Ishikawa (cell line): ENCODE data around the gene GRIA3.

ENCODE experiments used
- CEBPB ChIP-seq: IDR thresholded peaks from 2 replicates; pipeline ENCODE4 v1.6.1; 2012
- CREB1 ChIP-seq: IDR thresholded peaks from 2 replicates; pipeline ENCODE4 v1.6.1; 2012; ENCODE audit warnings: low read depth
- EGR1 ChIP-seq: IDR thresholded peaks from 2 replicates; pipeline ENCODE4 v1.6.1; 2012
- EP300 ChIP-seq: IDR thresholded peaks from 2 replicates; pipeline ENCODE4 v1.6.1; 2012; ENCODE audit warnings: borderline replicate concordance
- FOXM1 ChIP-seq: IDR thresholded peaks from 2 replicates; pipeline ENCODE4 v1.6.1; 2012; ENCODE audit warnings: low read depth, borderline replicate concordance
- MAX ChIP-seq: IDR thresholded peaks from 2 replicates; pipeline ENCODE4 v1.6.1; 2012
- NFIC ChIP-seq: IDR thresholded peaks from 2 replicates; pipeline ENCODE4 v1.6.1; 2012
- RAD21 ChIP-seq: IDR thresholded peaks from 2 replicates; pipeline ENCODE4 v1.6.1; 2012; ENCODE audit warnings: low read depth
- REST ChIP-seq: IDR thresholded peaks from 2 replicates; pipeline ENCODE4 v1.6.1; 2012; ENCODE audit warnings: low read depth, mild to moderate bottlenecking
- TAF1 ChIP-seq: IDR thresholded peaks from 2 replicates; pipeline ENCODE4 v1.6.1; 2012; ENCODE audit warnings: low read depth, mild to moderate bottlenecking
- TCF12 ChIP-seq: IDR thresholded peaks from 2 replicates; pipeline ENCODE4 v1.6.1; 2012; ENCODE audit warnings: low read depth
- TEAD4 ChIP-seq: IDR thresholded peaks from 2 replicates; pipeline ENCODE4 v1.6.1; 2012
- USF1 ChIP-seq: IDR thresholded peaks from 2 replicates; pipeline ENCODE4 v1.6.1; 2012
- YY1 ChIP-seq: IDR thresholded peaks from 2 replicates; pipeline ENCODE4 v1.6.1; 2012; ENCODE audit warnings: low read depth
- ZBTB7A ChIP-seq: IDR thresholded peaks from 2 replicates; pipeline ENCODE4 v1.6.1; 2012; ENCODE audit warnings: low read depth

GRIA3 gene

GRCh38 chrX:123449335-123449734 lies 265.3 kb downstream of the GRIA3 start:
- TF ChIP-seq REST (no peak), YY1 (no peak), EP300 (no peak), CREB1 (no peak), RAD21 (no peak), TCF12 (no peak), CEBPB (no peak)

- TF ChIP-seq RAD21 (peak; percentile 61), TCF12 (no peak)
These were observed 266.1 kb downstream of the GRIA3 start for GRCh38 chrX:123450222-123450621.

- TF ChIP-seq ZBTB7A = no peak
These were observed 270.8 kb downstream of the GRIA3 start for GRCh38 chrX:123454712-123455431.

- no peak for TF ChIP-seq YY1
- no peak for TF ChIP-seq FOXM1
- TF ChIP-seq CREB1 = no peak
- TF ChIP-seq TAF1 = no peak
- TF ChIP-seq TCF12 = no peak
- no peak for TF ChIP-seq CEBPB
These were observed 271.6 kb downstream of the GRIA3 start for GRCh38 chrX:123455693-123456092.

- TF ChIP-seq EGR1 (no peak), TCF12 (no peak), NFIC (no peak), FOXM1 (no peak), TAF1 (no peak)
These were observed 280.6 kb downstream of the GRIA3 start for GRCh38 chrX:123464709-123465108.

GRCh38 chrX:123468481-123468880 lies 284.4 kb downstream of the GRIA3 start:
- no peak for TF ChIP-seq NFIC
- TF ChIP-seq CEBPB = no peak
- TF ChIP-seq EGR1 = no peak
- TF ChIP-seq FOXM1 = no peak
- no peak for TF ChIP-seq EP300
- no peak for TF ChIP-seq REST
- TF ChIP-seq RAD21 = no peak
- no peak for TF ChIP-seq TCF12
- no peak for TF ChIP-seq TAF1
- no peak for TF ChIP-seq TEAD4
- no peak for TF ChIP-seq YY1
- no peak for TF ChIP-seq USF1
- TF ChIP-seq MAX = no peak
- no peak for TF ChIP-seq ZBTB7A
- TF ChIP-seq CREB1 = no peak

GRCh38 chrX:123475068-123475724 lies 291.1 kb downstream of the GRIA3 start:
- TF ChIP-seq RAD21 = no peak
- TF ChIP-seq TCF12 = no peak
- TF ChIP-seq FOXM1 = no peak
- no peak for TF ChIP-seq EGR1
- TF ChIP-seq YY1 = no peak
- no peak for TF ChIP-seq USF1
- TF ChIP-seq MAX = no peak
- no peak for TF ChIP-seq TEAD4
- TF ChIP-seq CEBPB = no peak
- no peak for TF ChIP-seq NFIC
- no peak for TF ChIP-seq ZBTB7A
- no peak for TF ChIP-seq TAF1
- no peak for TF ChIP-seq CREB1
- TF ChIP-seq EP300 = no peak
- TF ChIP-seq REST = no peak
